NCI-H226 (cell line): ENCODE data around the gene CPED1.

Source experiments
- DNase-seq: peaks from one replicate; pipeline ENCODE4 v3.0.0-alpha.2; 2015

The CPED1 gene

DNA sequence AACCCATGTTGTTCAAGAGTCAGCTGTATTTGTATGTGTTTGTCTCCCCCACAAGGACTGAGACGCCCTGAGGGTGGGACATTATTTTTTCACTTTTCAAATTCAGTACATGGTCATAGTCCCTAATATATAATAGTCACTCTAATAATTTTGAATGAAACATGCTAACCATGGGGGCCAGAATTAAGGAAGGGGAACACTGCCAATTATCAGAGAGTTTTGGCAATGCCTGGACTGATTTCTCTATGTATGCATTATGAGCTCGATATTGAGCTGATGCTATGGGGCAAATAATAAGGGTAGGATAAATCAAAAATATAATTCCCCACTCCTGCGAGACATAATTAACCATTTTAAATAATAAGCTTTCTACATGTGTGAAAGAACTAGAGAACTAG is 87.4 kb downstream of the CPED1 start:
- no peak for DNase-seq

DNA sequence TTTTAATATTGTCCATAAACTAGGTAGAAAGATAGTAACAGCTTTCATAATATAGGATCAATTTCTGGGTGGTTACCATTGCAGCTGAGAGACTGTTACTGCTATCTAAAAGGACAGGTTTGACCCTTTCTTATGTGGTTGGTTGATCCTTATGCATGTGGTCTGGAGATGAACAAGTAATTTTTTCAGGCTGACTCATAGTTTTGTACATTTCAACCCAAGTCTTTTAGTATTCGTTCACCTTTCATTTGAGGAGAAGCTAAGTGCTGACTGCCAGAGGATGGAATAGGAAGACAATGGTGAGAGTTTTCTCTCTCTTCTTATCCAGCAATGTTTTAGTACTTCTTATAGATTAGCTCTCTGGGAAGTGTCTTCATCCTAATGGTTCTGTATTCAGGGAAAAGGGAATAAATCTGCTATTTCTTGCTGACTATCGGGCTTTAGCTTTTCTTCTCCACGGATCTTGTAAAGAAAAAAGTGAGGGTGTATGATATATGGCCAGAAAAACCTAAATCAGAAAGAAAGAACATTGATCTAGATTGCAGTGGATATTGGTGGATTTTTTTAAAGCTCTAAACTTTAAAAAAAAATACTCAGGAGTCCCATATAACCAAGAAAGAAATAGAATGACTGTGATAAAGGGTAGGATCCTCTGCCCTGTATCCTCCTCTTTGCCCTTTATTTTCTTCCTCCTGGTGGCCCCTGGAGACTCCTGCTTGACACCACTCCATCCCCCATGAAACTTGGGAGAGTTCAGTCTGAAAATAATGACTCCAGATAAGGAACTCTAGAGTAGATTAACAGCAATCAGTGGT is 88.0 kb downstream of the CPED1 start:
- DNase-seq, result peak; percentile 79

DNA sequence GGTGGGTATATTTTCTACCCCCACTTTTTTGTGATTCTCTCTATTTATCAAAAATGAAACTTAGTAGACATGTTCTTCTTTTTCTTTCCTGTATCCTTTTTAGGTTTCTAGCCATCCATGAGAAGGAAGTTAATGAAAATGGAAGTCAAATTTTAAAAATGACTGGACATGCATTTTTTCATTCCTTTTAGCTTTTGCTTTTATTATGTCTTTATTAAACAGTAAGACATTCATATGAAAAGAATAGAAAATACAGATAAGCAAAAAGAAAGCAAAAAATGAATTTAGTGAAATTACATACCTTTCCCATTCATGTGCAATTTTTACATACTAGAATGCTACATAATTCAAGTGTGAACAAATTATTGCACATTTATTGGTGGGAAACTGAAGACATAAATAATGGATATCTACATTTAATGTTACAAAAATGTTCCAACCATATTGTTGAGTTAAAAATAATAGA is 88.7 kb downstream of the CPED1 start:
- DNase-seq, result no peak

DNA sequence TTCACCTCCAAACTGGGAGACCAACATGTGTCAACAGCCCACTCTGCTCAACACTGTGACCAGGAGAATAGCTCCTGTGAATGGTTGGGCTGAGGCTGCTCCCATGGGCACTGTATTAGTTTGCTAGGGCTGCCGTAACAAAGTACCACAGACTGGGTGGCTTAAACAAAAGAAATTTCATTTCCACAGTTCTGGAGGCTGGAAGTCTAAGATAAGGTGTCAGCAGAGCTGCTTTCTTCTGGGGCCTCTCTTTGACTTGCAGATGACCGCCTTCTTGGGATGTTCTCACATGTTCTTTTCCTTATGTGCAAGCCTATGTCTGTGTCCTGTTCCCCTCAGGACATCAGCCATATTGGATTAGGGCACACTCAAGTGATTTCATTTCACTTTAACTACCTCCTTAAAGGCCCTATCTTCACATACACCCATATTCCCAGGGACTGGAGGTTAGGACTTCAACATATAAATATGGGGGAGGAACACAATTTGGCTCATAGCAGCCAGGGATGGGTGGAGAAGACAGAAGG is 90.3 kb downstream of the CPED1 start:
- no peak for DNase-seq

DNA sequence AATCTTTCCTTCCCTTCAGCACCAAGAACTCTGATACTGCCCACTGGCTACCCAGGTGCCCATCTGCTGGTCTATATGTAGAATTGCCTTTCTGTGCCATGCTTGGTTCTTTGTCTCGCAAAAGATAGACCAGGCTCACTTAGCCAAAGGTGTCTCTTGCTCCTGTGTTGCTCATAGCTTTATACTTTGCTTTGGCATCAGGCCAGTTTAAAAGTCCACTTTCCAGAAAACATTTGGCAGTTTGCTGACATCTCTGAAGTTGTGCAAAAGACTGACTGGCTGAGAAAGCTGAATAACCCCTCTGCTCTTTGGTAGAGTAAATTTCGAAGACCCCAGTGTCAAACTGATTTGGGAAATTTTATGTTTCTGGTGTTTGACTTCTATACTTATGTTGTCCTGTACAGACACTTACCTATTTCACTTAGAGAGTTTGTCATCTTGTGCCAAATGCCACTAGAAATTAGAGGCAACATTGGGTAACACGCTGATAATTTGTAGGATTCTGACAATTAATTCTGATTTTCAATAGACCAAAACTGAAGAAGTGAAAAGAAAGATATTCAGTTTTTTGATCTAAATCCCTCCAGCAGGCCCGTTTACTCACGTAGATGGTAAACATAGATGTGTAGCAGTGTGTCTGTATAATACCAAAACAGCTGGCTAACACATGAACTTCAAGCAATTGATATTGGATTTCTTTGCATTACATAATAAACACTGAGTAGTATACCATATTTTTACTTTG is 91.1 kb downstream of the CPED1 start:
- DNase-seq, result peak; percentile 9

DNA sequence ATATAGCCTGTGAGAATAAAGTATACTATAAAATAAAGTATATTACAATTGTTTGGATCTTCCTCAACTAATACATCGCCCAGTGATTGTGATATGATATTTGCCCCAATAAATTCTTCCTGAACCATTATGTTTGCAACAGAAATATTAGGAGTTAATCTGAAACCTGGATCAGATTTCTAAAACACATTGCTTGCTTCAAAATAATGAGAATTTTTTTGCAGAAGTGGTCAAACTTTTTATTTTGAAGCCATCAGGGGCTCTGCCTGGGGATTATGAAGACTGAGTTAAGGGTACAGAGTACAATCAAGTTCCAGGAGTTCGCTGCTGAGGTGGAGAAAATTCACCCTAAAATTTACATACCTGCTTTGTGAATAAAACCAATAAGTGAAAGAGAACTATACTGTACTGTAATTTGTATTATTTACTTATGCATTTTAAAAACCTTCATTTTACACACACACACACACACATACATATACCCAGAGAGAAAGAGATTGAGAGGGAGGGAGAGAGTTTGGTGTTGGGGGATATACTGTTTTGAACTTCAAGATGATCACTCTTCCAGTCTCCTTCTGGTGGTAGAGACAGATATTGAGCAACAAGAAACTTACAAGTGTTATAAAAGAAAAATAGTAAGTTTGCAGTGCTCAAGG is 91.9 kb downstream of the CPED1 start:
- DNase-seq, result no peak

DNA sequence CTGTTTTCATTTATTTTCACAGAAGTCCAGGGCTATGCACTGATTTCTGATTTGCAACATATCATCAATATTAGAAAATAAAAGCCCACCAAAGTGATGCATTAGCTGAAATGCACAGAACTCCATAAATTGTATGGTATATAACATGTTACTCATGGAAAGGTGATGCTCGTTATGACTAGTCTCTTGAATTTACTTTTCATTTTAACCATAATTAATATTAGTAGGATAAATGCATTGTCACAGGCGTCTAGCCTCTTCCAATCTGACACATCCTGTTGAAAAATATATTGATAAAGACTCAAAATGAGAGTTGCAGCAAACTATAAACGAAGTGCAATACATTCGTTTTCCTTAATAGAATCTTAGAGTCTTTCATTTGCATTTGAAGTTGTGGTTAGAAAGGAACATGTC is 92.4 kb downstream of the CPED1 start:
- no peak for DNase-seq

DNA sequence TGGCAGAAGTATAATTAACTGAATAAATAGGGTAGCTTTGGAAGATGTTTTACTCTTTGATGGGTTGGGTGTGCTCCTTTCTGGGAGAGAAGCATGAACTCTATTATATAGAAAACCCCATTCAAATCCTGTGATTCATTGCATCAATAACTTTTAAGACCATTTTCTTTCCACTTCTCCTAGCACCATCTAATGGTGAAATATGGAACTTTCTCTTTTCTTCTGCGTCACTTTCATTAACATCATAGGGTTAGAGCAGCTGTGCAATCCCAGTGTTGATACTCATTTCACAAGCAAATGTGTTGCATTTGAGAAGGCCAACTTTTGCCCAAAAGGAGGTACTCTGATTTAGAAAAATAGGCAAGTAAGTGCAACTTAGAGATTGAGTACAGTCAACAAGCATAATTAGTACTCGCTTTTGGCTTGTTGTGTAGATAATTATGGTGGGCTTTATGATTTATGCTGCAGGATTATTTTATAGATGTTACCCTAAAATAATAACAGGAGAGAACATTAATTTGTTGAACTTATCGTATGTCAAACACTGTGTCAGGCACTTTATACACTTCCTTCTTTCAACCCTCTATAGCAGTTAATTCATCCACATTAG is 92.9 kb downstream of the CPED1 start:
- peak; percentile 45 for DNase-seq

DNA sequence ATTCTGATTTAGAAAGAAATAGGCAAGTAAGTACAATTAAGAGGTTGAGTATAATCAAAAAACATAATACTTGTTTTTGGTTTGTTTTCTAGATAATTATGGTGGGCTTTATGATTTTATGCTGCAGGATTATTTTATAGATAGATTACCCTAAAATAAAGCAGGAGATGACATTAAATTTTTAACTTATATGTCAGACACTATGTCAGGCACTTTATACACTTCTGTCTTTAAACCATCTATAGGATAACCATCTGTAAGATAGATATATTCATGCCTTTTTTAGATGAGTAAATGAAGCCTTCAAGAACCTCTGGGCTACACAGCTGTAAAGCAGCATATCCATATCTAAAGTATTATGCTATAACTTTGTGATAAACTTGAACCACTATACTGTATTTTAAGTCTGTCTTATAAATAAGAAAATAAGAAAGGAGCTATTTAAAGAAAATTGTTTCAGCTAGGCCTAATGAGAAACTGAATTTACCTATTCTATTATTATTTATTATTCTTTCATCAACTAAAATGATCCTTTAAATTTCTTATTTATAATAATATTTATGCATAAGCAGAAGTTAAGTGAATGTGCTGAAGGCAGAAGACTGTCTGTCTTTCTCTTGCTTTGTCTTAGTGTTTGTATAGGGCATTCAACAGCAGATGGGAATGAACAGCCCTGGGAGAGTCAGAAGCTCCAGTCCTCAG is 94.0 kb downstream of the CPED1 start:
- no peak for DNase-seq

DNA sequence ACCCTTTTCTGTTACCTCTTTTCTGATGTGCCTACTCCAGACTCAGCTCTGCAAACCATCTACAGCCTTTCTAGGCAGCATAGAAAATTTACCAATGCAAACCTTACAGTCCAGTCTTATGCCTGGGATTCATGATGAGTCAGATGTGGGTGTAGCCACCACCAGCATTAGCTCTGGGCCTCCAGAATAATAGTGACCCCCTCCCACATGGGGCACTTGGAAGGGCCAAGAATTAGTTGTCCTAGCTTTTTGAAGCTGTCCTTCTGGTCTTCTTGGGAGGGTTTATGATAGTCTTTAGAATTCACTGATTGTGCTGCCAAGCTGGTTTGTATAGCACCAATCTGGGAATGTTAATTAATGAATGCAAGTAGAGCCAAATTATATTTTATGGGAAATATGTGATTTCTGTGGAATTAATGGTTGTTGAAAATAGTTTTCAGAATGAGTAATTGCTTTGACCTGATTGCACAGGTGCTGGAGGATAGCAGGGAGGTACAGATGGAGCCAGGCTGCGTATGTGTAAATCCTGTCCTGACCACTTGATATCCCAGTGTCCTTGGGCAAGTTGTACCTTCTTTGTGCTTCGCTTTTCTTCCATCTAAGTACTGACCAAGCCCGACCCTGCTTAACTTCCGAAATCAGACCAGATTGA is 94.8 kb downstream of the CPED1 start:
- peak; percentile 78 for DNase-seq

DNA sequence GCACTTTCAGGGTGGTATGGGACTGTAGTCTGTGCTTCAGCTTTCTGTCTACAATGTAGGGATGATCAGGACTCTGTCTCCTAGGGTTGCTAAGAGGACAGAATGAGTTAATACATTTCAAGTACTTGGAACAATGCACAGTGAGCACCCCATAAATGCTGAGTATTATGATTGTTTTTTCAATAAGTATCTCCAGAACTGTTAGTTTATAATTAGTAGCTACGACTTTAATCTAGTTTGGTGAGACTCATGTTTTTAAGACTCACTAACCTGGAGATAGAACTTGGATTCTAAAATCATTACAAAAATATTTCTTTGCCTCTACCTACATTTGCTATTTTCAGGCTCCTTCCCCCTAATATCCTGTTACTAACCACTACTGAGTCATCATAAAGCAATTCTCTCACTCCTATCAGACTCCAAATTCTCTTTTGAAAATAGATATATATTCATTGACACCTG is 95.3 kb downstream of the CPED1 start:
- DNase-seq, result peak; percentile 36

DNA sequence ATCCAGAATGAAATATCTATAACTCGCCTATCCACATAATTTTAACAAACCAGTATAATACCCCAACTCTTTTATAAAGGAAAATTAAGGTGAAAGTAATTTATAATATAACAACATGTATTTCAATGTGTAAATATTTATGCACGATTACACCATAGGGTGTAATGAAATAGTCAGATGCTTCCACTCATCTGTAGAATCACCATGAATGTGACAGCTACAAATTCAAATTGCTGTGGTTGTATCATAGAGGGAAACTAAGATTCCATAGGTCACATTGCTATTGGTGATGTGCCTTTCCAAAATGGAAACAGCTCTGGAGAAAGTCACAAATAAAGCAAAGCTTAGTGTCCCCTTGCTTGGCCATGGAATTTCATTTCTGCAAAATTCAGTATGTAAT is 95.7 kb downstream of the CPED1 start:
- DNase-seq, result no peak

DNA sequence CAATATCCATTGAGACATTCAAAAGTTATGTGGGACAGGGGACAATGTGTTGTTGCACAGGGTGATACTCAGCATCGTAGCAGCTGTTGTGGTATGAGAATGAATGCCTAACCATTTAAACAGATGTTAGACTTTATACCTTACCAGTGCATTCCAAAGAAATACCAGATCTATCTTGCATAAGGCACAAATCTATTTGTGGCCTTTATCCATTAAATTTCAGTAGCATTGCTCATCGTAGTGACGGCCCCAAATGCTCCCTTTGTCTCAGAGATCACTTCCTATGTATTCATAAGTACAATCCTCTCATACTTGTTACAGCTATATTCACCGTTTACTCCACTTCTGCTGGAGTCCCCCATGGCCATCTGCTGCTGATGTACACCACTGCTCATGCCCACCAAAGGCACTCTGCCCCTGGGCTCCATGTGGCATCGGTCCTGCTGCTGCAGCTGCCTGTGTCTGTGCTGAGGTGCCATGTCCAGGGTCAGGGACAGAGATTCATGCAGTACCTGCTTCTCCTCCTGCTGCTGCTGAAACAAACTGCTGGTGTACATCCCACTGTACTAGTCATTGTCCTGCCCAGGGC is 96.3 kb downstream of the CPED1 start:
- peak; percentile 67 for DNase-seq

DNA sequence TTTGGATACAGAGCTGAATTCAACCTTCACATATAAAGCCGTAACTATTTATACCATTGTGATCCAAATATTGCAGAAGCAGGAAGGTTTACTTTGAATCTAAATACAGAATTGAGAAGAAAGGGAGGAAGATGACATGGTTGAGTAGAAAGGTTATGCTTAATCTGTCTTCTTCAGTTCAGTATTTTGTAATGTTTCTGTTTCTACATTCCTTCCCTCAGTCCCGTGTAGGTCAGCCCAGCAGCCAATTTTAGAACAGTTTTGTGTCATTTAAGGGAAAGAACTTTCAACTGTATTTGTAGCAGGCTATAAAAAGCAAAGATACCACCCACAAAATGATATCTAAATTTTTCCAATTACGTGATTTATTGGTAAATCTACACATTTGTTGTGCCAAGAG is 97.4 kb downstream of the CPED1 start:
- no peak for DNase-seq

DNA sequence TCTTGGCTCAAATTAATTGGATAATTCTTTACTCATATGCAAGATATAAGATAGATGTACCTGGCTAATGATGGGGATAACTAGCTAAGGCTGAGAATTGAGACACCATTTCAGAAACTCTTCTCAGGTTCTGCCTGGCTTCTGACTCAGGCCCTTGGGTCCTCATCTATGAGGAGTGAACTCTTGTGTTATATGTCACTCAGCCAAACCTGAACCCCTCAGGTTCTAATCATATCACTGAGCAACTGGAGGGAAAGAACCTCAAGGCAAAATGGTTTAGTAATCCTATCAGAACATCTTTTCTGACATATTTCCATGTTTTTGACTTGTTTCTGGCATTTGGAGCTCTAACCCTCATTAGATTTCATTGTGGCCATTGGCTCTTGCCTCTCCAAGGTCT is 100.4 kb downstream of the CPED1 start:
- no peak for DNase-seq

DNA sequence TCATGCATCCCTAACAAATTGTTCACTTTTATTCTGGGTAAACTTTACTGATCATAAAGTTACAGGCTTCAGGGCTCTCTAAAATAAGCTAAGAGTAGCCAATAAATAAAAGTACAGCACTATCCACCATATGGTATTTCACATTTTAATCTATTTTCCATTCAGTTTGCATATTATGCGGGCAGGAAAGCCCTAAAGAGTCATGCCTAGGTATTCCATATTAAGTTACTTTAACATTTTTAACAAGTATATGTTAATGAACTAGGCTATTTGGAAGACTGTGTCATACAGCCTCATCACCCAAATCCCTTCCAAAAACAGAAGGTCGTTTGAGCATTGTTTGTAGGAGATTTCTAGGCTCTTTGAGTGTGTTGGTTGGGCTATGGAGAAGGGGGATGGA is 106.3 kb downstream of the CPED1 start:
- DNase-seq, result no peak

DNA sequence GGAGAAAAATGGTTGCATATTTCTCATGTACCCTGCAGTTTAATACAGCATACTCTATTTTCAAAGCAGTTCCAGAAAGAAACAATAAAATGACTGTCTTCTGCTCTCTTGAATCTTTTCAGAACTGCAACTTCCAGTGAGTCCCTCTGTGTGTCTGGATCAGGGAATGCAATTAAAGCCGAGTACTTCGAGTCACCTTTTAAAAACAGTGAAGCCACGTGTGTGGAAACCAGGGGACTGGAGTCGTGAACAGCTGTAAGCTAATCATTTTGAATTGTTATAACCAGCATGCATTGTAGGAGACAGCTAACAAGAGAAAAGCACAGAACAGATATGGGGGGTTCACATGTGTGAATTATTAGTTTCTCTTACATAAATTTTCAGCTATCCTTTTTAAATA is 109.1 kb downstream of the CPED1 start:
- DNase-seq, result no peak

DNA sequence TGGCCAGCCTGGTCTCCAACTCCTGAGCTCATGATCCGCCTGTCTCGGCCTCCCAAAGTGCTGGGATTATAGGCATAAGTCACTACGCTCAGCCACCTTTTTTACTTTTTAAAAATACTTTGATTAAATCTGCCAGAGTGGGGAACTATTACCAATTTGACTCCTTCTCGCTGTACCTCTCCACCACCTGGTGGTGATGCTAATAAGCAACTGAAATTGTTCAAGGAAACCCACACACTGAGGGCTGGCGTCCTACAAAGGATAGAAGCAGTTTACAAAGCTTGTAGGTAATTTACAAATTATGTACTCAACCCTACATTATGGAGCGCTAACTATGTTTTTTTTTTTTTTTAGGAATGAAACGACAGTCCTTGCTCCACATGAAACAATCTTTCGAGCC is 111.1 kb downstream of the CPED1 start:
- no peak for DNase-seq

DNA sequence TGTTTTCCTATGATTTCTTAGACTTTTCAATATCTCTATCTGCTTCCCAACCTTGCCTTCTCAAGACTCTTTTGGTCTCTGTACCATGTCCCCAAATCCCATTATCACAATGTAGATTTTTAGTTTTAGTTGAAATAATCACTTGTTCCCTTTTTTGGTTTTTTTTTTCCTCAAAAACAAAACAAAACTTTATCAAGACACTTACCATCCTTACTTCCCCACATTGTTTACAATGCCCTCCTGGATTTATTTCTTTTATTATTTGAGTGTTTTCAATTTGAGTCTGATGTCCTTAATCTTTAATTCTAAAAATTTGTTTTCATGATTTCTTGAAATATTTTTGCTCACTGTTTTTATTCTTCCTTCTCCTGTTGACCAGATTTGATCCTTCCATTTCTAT is 112.6 kb downstream of the CPED1 start:
- no peak for DNase-seq

DNA sequence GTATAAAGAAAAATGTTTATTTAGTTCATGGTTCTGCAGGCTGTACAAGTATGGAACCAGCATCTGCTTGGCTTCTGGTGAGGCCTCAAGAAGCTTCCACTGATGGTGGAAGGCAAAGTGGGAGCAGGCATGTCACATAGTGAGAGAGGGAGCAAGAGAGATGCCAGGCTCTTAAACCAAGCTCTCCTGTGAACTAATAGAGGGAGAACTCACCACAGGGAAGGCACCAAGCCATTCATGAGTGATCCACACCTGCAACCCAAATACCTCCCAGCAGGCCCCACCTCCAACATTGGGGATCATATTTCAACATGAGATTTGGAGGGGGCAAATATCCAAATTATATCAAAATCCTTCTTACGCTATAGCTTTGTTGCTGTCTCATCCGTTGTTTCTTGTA is 113.1 kb downstream of the CPED1 start:
- no peak for DNase-seq

DNA sequence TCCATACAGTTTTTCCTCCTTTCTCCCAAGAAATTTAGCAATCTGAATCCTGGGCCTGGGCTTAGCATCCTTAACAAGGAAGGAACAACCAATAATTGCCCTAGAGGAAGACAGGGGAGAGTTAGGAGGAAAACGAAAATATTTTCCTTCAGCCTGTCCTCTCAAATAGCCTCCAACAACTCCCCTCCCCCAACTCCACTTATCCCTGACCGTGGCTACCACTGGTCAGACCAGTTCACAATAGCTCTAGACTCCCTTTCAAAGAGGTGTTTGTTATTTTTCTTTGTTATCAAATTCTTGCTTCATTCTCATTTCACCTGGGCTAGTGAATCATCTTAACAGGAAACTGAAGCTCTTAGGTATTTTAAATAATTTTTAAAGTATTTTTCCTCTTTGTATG is 114.1 kb downstream of the CPED1 start:
- DNase-seq, result no peak
